Pancreas (tissue), 10 donors: Measurements from ENCODE around the gene GLIPR2. TPM values are rescaled to one million over a fixed set of nuclear protein-coding genes. Genes with fewer than 3 reads are reported as not detected.
A peak's percentile ranks its signal among the peaks of the same experiment; 100 is the strongest.

ENCODE experiments used
- ATAC-seq, 4 donors: fragments of 200-7000 bp; cut with Tn5 transposase; one replicate each; pipeline versions ENCODE4 v1.8.0 to v1.9.1; 2020; ENCODE audit warnings: mild to moderate bottlenecking in 4 of 4, moderate library complexity in 4 of 4
- DNase-seq, 6 donors: peaks; one replicate each; pipeline ENCODE4 v3.0.0-alpha.2; 2020
- FAIRE-seq: peaks from 2 replicates; lab custom pipeline; 2012; peaks lifted over from hg19 to GRCh38; lab: Jason Lieb, UNC
- H3K27ac ChIP-seq, 4 donors: fragments of 200-600 bp; sonication (generic); 1 replicate in 3 of 4; 2 replicates in 1 of 4; pipeline versions ENCODE4 v1.5.0 to v1.8.0; 2020
- H3K27me3 ChIP-seq, 4 donors: fragments of 200-600 bp; one replicate each; pipeline ENCODE4 v1.8.0; 2021
- H3K36me3 ChIP-seq, 3 donors: fragments of 200-600 bp; sonication (generic) in 1 of 3; one replicate each; pipeline versions ENCODE4 v1.5.0 to v1.8.0; 2020 to 2021
- H3K4me1 ChIP-seq, 3 donors: fragments of 200-600 bp; one replicate each; pipeline ENCODE4 v1.8.0; 2021
- H3K4me3 ChIP-seq, 4 donors: fragments of 200-600 bp; sonication (generic) in 2 of 4; one replicate each; pipeline versions ENCODE4 v1.5.0 to v1.8.0; 2020 to 2021
- H3K9me3 ChIP-seq, 4 donors: fragments of 200-600 bp; one replicate each; pipeline ENCODE4 v1.8.0; 2021
- CTCF ChIP-seq, 4 donors: fragments of 200-600 bp; sonication (generic) in 3 of 4; IDR thresholded peaks; one replicate each; pipeline versions ENCODE4 v1.5.0 to v1.8.0; 2021; ENCODE audit warnings: antibody characterized with exemption in 4 of 4
- WGBS, 2 donors: extraction: QIAGEN DNeasy Blood & Tissue Kit; methylation state at CpG; one replicate each; pipeline ENCODE4 v1.1.7; 2013; 5-methylcytosine and 5-hydroxymethylcytosine counted together
- intact Hi-C, 3 donors: fragments of 100-400 bp; cut with DNase I; formaldehyde crosslinking; loops; one replicate each; pipeline versions ENCODE4 v1.11.1 to v1.14.2; 2022
- polyA plus RNA-seq, 2 donors: library from polyadenylated mRNA; stranded (reverse); fragments of 200-250 nt; gene quantifications; one replicate each; pipeline ENCODE4 v1.2.3, GENCODE V29; 2013
- total RNA-seq, 6 donors: library from RNA; stranded (reverse); fragmentation: NEBNext Ultra II Directional in 4 of 6; extraction: Animal tissue kit (Norgen Biotek cat#: 25700) in 4 of 6; gene quantifications; one replicate each; pipeline versions ENCODE4 v1.2.1 to v1.2.4, GENCODE V29; 2021 to 2023
- donor health status: healthy with polysubstance abuse.
- donor health status: DM: no; HTN: no; CAD: no; lungs with moderate emphysema.
- donor health status: DM: no; HTN: no; CAD: no.
- donor health status: control.
- donor health status: control.
- donor health status: Bipolar disorder and iron deficiency.
- donor health status: DM: yes; HTN: yes; CAD: no.
- donor health status: DM: no; HTN: no; CAD: no.
- donor health status: DM: no; HTN: no; CAD: no.
- donor health status: DM: yes; HTN: yes; CAD: no.

Gene GLIPR2
- total and polyA plus RNA-seq, 8 donors, result 1.3 to 10.0 (median 4.5) TPM

DNA sequence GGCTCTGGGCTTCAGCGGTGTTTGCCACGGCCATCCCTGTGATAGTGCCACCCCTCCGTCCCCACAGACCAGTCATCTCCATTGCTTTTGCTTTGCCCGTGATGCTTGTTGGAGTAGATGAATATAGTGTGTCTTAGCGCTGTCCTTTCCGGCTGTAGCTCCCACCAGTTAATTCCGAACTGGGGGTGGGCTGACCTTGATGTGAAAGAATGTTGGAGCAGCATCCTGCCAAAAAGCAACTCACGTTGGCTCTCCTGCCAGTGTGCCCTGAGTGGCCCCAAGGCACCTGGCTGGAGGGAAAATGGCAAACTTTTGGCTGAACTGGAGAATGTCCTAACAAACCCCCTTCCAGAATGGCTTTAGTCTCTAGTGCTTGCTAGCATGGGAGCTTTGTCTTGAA lies 74.2 kb downstream of the GLIPR2 start:
- TF ChIP-seq CTCF (IDR thresholded peaks at IDR 0.05), result no peak
- Histone ChIP-seq H3K4me3 (no peak overlapping the region), H3K36me3 (peaks cover 0 to 35% (median 10%) of the 10 kb centered on the region in 3 donors), H3K27ac (no peak overlapping the region), H3K9me3 (no peaks in the 10 kb centered on the region), H3K4me1 (peaks cover 0 to 15% (median 5%) of the 10 kb centered on the region in 3 donors), H3K27me3 (no peaks in the 10 kb centered on the region)
- DNase-seq, result no peak
- FAIRE-seq, result no peak
- WGBS, 2 donors, result 62 to 63% methylated on average over 8 of the region's 8 CpGs
- ATAC-seq, result peak in 1 of 4 donors; percentile 34
- intact Hi-C loops, result no loop called here

GRCh38 chr9:36211510-36211909 lies 75.0 kb downstream of the GLIPR2 start:
- ATAC-seq, result no peak
- FAIRE-seq, result no peak
- Histone ChIP-seq H3K27ac (no peak overlapping the region), H3K27me3 (no peaks in the 10 kb centered on the region), H3K4me1 (peaks cover 0 to 15% (median 5%) of the 10 kb centered on the region in 3 donors), H3K36me3 (peaks cover 0 to 27% (median 5%) of the 10 kb centered on the region in 3 donors), H3K4me3 (no peak overlapping the region), H3K9me3 (no peaks in the 10 kb centered on the region)
- no peak for TF ChIP-seq CTCF (IDR thresholded peaks at IDR 0.05)
- 83 to 87% methylated on average over 7 of the region's 7 CpGs for WGBS, 2 donors
- no peak for DNase-seq
- intact Hi-C loops, result no loop called here

DNA sequence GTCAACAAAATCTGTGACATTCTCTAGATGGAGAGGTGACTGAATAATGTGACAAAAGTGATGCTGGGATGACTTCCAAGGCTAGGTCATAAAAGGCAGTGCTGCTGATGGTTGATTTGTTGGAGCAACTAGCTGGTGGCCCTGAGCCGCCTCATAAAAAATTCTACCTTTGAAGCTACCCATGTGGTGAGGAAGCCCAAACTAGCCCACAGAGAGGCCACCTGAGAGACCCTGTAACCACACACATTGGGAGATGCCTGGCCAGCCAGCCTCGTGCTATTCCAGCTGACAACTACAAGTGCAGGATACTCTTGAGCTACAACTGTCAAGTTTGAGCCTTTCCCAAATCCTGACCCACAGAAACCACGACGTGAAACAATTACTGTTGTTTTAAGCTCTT lies 76.9 kb downstream of the GLIPR2 start:
- peaks cover 0 to 8% (median 5%) of the 10 kb centered on the region in 3 donors for H3K4me1 ChIP-seq
- no peak overlapping the region for H3K27ac ChIP-seq
- no peak for FAIRE-seq

More for the DNA sequence above, 76.9 kb downstream of the GLIPR2 start:
- WGBS, 2 donors, result 94 to 97% methylated on average over 4 of the region's 4 CpGs
- ATAC-seq, result no peak
- Histone ChIP-seq H3K4me3 (no peak overlapping the region), H3K36me3 (peaks cover 0 to 27% (median 11%) of the 10 kb centered on the region in 3 donors), H3K9me3 (no peaks in the 10 kb centered on the region), H3K27me3 (no peaks in the 10 kb centered on the region)
- no peak for DNase-seq
- no peak for TF ChIP-seq CTCF (IDR thresholded peaks at IDR 0.05)
- intact Hi-C loops, result no loop called here

Other genes starting within 250 kb of the GLIPR2 start
- 1 to 10 TPM in 3 of 6 donors, under 1 TPM in 3; 0.43 to 1.5 (median 0.83) TPM for gene HRCT1, start 230.5 kb upstream of the GLIPR2 start, total RNA-seq
- 1 to 10 TPM in 1 of 2 donors, under 1 TPM in 1; 0.33 to 1.5 TPM for gene HRCT1, start 230.5 kb upstream of the GLIPR2 start, polyA plus RNA-seq
- gene SPAAR, start 227.2 kb upstream of the GLIPR2 start, total RNA-seq, result under 1 TPM in 5 of 6 donors, not detected in 1; 0.12 to 0.74 (median 0.44) TPM
- gene SPAAR, start 227.2 kb upstream of the GLIPR2 start, polyA plus RNA-seq, result 1 to 10 TPM in 1 of 2 donors, under 1 TPM in 1; 0.31 to 1.6 TPM
- not detected for gene OR2S2, start 178.6 kb upstream of the GLIPR2 start, total RNA-seq
- gene OR2S2, start 178.6 kb upstream of the GLIPR2 start, polyA plus RNA-seq, result not detected
- gene RECK, start 99.8 kb upstream of the GLIPR2 start, total RNA-seq, result 1 to 10 TPM in 5 of 6 donors, under 1 TPM in 1; 0.95 to 4.6 (median 1.8) TPM
- gene RECK, start 99.8 kb upstream of the GLIPR2 start, polyA plus RNA-seq, result 1 to 10 TPM; 1.4 to 2.0 TPM
- under 1 TPM in 1 of 6 donors, not detected in 5; 0.25 TPM for gene CCIN, start 32.7 kb downstream of the GLIPR2 start, total RNA-seq
- gene CCIN, start 32.7 kb downstream of the GLIPR2 start, polyA plus RNA-seq, result under 1 TPM; 0.05 to 0.11 TPM
- 10 to 100 TPM; 57.9 to 91.7 (median 77.7) TPM for gene CLTA, start 54.2 kb downstream of the GLIPR2 start, total RNA-seq
- 100 to 1,000 TPM in 1 of 2 donors, 10 to 100 TPM in 1; 49.2 to 102 TPM for gene CLTA, start 54.2 kb downstream of the GLIPR2 start, polyA plus RNA-seq
- gene GNE, start 121.7 kb downstream of the GLIPR2 start, total RNA-seq, result 10 to 100 TPM in 1 of 6 donors, 1 to 10 TPM in 5; 4.4 to 11.8 (median 7.0) TPM
- 10 to 100 TPM in 1 of 2 donors, 1 to 10 TPM in 1; 5.1 to 12.7 TPM for gene GNE, start 121.7 kb downstream of the GLIPR2 start, polyA plus RNA-seq